ENCODE measurements around the gene EHBP1.
A peak's percentile ranks its signal among the peaks of the same experiment; 100 is the strongest.

Gene EHBP1

DNA sequence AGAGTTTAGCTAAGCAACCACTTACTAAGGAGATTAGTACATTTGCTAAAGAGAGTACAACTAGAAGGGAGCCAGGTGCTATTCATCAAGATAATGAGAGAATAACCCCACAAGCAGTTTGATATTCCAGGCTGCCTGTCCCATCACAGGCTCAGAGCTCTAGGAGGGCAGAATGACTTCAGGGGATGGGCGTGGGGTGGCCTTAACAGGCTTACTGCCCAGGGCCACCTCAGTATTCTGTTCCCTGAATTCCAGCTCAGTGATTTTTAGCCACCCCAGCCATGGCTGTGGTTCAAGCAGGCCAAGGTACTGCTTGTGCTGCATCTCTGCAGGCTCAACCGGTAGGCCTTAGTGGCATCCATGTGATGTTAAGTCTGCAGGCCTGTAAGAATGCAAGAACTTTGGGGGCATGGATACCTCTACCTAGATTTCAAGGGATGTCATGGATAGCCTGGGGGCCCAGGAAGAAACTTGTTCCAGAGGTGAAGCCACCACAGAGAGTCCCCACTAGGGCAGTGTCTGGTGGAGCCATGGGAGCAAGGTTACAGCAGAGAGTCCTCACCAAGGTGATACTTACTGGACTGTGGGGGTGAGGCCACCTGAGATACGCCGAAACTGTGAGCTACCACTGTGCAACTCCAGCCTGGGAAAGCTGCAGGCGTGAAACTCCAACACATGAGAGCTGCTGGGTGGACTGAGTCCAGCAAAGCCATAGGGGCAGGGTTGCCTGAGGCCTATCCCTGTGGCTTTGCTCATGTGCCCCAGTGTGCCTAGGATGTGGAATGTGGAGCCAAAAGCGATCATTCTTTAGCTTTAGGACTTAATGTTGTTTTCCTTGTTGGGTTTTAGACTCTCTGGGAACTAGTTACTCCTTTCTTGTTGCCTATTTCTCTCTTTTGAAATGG, 107.7 kb downstream of the EHBP1 start:
- peak overlapping the region; percentile 11 for H3K4ac ChIP-seq (ENCODE audit: low read depth, low read length)
- H4K12ac ChIP-seq (ENCODE audit: low read depth, low read length): no peak overlapping the region
- DNase-seq: peak; percentile 77 to 83
- no peaks in the 10 kb centered on the region for H3K79me2 ChIP-seq (ENCODE audit: control insufficient read depth, insufficient read depth, low read length, poor library complexity)
- H3K4me1 ChIP-seq (ENCODE audit: control insufficient read depth in 1 of 2, insufficient read depth in 2 of 2, low read length in 2 of 2): peaks cover 2 to 4% of the 10 kb centered on the region in 2 experiments
- H3K9ac ChIP-seq (ENCODE audit: low read length): no peak overlapping the region
- H3K4me3 ChIP-seq (ENCODE audit: low read depth, low read length): no peak overlapping the region
- WGBS (ENCODE audit: extremely low coverage, insufficient coverage, insufficient read length): no CpG with 5 or more reads among the region's 6 CpGs
- H3K23ac ChIP-seq (ENCODE audit: low read length): no peak overlapping the region
- no peak overlapping the region for H2BK12ac ChIP-seq (ENCODE audit: low read length)
- no peak overlapping the region for H2AFZ ChIP-seq (ENCODE audit: insufficient read depth, low read length, poor library complexity)
- H3K9me3 ChIP-seq (ENCODE audit: insufficient read depth, low read depth, low read length): no peaks in the 10 kb centered on the region
- H2BK5ac ChIP-seq (ENCODE audit: low read depth, low read length, poor library complexity): no peak overlapping the region
- H3K4me2 ChIP-seq (ENCODE audit: low read length): no peak overlapping the region
- H2BK120ac ChIP-seq (ENCODE audit: insufficient read depth, low read length, poor library complexity): no peak overlapping the region
- H3K79me1 ChIP-seq (ENCODE audit: low read length): no peaks in the 10 kb centered on the region
- no peak overlapping the region for H2AK5ac ChIP-seq (ENCODE audit: low read length)
- peaks cover 0 to 2% of the 10 kb centered on the region in 2 experiments for H3K36me3 ChIP-seq (ENCODE audit: control insufficient read depth in 1 of 2, insufficient read depth in 2 of 2, low read length in 2 of 2)
- H4K8ac ChIP-seq (ENCODE audit: low read depth, low read length): no peak overlapping the region
- no peak overlapping the region for H3K14ac ChIP-seq (ENCODE audit: low read length)
- no peaks in the 10 kb centered on the region for H3K27me3 ChIP-seq (ENCODE audit: insufficient read depth, low read length)
- H4K91ac ChIP-seq (ENCODE audit: low read depth, low read length): no peak overlapping the region
- H3K27ac ChIP-seq (ENCODE audit: low read depth, low read length): no peak overlapping the region
- peak overlapping the region; percentile 30 for H3K18ac ChIP-seq (ENCODE audit: low read length)

DNA sequence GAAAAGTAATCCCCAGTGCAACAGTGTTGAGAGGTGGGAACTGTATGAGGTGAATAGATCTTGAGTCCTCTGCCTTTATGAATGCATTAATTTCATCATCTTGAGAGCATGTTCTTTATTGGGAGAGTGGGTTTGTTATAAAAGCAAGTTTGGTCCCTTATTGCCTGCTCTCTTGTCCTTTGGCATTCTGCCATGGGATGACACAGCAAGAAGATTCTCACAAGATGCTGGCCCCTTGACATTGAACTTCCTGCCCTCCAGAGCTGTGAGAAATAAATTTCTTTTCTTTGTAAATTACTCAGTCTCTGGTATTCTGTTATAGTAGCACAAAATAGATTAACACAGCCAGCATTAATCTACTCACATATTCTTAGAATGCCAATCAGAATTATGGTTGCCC, 108.6 kb downstream of the EHBP1 start:
- Histone ChIP-seq H4K91ac (ENCODE audit: low read depth, low read length) (no peak overlapping the region), H3K4ac (ENCODE audit: low read depth, low read length) (no peak overlapping the region), H3K4me1 (ENCODE audit: control insufficient read depth in 1 of 2, insufficient read depth in 2 of 2, low read length in 2 of 2) (peaks cover 2 to 4% of the 10 kb centered on the region in 2 experiments), H3K9ac (ENCODE audit: low read length) (no peak overlapping the region), H4K8ac (ENCODE audit: low read depth, low read length) (no peak overlapping the region), H2BK120ac (ENCODE audit: insufficient read depth, low read length, poor library complexity) (no peak overlapping the region), H3K27ac (ENCODE audit: low read depth, low read length) (no peak overlapping the region), H2BK5ac (ENCODE audit: low read depth, low read length, poor library complexity) (no peak overlapping the region), H3K79me1 (ENCODE audit: low read length) (no peaks in the 10 kb centered on the region), H2AK5ac (ENCODE audit: low read length) (no peak overlapping the region), H3K9me3 (ENCODE audit: insufficient read depth, low read depth, low read length) (no peaks in the 10 kb centered on the region), H2AFZ (ENCODE audit: insufficient read depth, low read length, poor library complexity) (no peak overlapping the region), H3K79me2 (ENCODE audit: control insufficient read depth, insufficient read depth, low read length, poor library complexity) (no peaks in the 10 kb centered on the region), H3K4me3 (ENCODE audit: low read depth, low read length) (no peak overlapping the region), H3K36me3 (ENCODE audit: control insufficient read depth in 1 of 2, insufficient read depth in 2 of 2, low read length in 2 of 2) (peaks cover 0 to 2% of the 10 kb centered on the region in 2 experiments), H3K18ac (ENCODE audit: low read length) (no peak overlapping the region), H2BK12ac (ENCODE audit: low read length) (no peak overlapping the region), H3K14ac (ENCODE audit: low read length) (no peak overlapping the region), H4K12ac (ENCODE audit: low read depth, low read length) (no peak overlapping the region), H3K4me2 (ENCODE audit: low read length) (no peak overlapping the region), H3K27me3 (ENCODE audit: insufficient read depth, low read length) (no peaks in the 10 kb centered on the region), H3K23ac (ENCODE audit: low read length) (no peak overlapping the region)
- no peak for DNase-seq

DNA sequence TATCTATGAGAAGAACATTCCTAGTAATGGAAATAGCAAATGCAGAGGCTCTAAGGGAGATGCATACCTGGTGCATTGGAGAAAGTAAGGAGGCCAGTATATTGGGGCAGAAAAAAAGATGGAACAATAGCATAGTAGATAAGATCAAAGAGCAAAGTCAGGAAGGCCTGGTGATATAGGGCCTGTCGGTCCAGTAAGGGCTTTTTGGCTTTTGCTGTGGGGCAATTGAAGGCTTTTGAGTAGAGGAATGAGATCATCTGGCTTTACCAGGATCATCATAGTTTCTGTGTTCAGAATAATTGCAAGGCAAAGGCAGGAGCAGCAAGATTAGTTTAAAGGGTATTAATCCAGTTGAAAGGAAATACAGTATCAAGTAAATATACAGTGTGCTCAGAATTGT, 111.8 kb downstream of the EHBP1 start:
- WGBS (ENCODE audit: extremely low coverage, insufficient coverage, insufficient read length): no CpG with 5 or more reads among the region's 1 CpG
- H3K4ac ChIP-seq (ENCODE audit: low read depth, low read length): no peak overlapping the region
- no peak overlapping the region for H4K91ac ChIP-seq (ENCODE audit: low read depth, low read length)
- DNase-seq: no peak
- no peak overlapping the region for H3K18ac ChIP-seq (ENCODE audit: low read length)
- no peaks in the 10 kb centered on the region for H3K27me3 ChIP-seq (ENCODE audit: insufficient read depth, low read length)
- H3K9me3 ChIP-seq (ENCODE audit: insufficient read depth, low read depth, low read length): no peaks in the 10 kb centered on the region
- no peak overlapping the region for H3K14ac ChIP-seq (ENCODE audit: low read length)
- H3K79me2 ChIP-seq (ENCODE audit: control insufficient read depth, insufficient read depth, low read length, poor library complexity): no peaks in the 10 kb centered on the region
- no peak overlapping the region for H3K4me2 ChIP-seq (ENCODE audit: low read length)
- no peak overlapping the region for H4K8ac ChIP-seq (ENCODE audit: low read depth, low read length)
- no peak overlapping the region for H3K4me3 ChIP-seq (ENCODE audit: low read depth, low read length)
- no peak overlapping the region for H3K23ac ChIP-seq (ENCODE audit: low read length)
- no peaks in the 10 kb centered on the region for H3K79me1 ChIP-seq (ENCODE audit: low read length)
- H3K9ac ChIP-seq (ENCODE audit: low read length): no peak overlapping the region
- no peak overlapping the region for H2BK5ac ChIP-seq (ENCODE audit: low read depth, low read length, poor library complexity)
- no peak overlapping the region for H2AK5ac ChIP-seq (ENCODE audit: low read length)
- H2AFZ ChIP-seq (ENCODE audit: insufficient read depth, low read length, poor library complexity): no peak overlapping the region
- no peak overlapping the region for H2BK12ac ChIP-seq (ENCODE audit: low read length)
- H2BK120ac ChIP-seq (ENCODE audit: insufficient read depth, low read length, poor library complexity): no peak overlapping the region
- H3K27ac ChIP-seq (ENCODE audit: low read depth, low read length): peak overlapping the region; percentile 33
- H3K36me3 ChIP-seq (ENCODE audit: control insufficient read depth in 1 of 2, insufficient read depth in 2 of 2, low read length in 2 of 2): peaks cover 0 to 2% of the 10 kb centered on the region in 2 experiments
- H3K4me1 ChIP-seq (ENCODE audit: control insufficient read depth in 1 of 2, insufficient read depth in 2 of 2, low read length in 2 of 2): peaks cover 2 to 4% of the 10 kb centered on the region in 2 experiments
- H4K12ac ChIP-seq (ENCODE audit: low read depth, low read length): no peak overlapping the region

DNA sequence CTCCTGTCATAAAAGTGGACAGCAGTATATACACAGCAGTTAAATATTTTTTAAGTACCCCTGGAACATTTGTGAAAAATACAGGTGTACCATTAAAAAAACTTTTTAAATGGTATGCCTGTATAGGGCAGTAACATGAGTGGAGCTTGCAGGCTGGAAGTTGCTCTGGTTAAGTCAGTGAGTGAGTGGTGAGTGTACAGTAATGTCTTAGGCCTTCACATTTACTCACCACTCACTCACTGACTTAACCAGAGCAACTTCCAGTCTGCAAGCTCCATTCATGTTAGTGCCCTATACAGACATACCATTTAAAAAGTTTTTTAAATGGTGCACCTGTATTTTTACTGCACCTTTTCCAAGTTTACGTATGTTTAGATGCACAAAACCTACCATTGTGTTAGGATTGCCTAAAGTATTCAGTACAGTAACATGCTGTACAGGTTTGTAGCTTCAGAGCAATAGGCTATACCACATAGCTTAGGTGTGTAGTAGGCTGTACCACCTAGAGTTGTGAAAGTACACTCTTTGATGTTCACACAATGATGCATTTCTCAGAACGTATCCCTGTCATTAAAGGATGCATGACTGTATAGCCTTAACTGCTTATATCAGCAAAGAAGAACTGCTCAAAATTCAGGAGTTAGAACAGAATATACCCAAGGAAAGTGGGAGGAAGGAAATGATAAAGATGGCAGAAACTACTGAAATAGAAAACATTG, 112.6 kb downstream of the EHBP1 start:
- H2BK5ac ChIP-seq (ENCODE audit: low read depth, low read length, poor library complexity): no peak overlapping the region
- H3K4me1 ChIP-seq (ENCODE audit: control insufficient read depth in 1 of 2, insufficient read depth in 2 of 2, low read length in 2 of 2): peaks cover 2 to 4% of the 10 kb centered on the region in 2 experiments
- no peak overlapping the region for H4K91ac ChIP-seq (ENCODE audit: low read depth, low read length)
- H2AK5ac ChIP-seq (ENCODE audit: low read length): no peak overlapping the region
- H3K23ac ChIP-seq (ENCODE audit: low read length): no peak overlapping the region
- no peak overlapping the region for H3K18ac ChIP-seq (ENCODE audit: low read length)
- H3K4me2 ChIP-seq (ENCODE audit: low read length): no peak overlapping the region
- no peaks in the 10 kb centered on the region for H3K9me3 ChIP-seq (ENCODE audit: insufficient read depth, low read depth, low read length)
- no peak overlapping the region for H3K4me3 ChIP-seq (ENCODE audit: low read depth, low read length)
- no peak overlapping the region for H3K27ac ChIP-seq (ENCODE audit: low read depth, low read length)
- H3K36me3 ChIP-seq (ENCODE audit: control insufficient read depth in 1 of 2, insufficient read depth in 2 of 2, low read length in 2 of 2): no peaks in the 10 kb centered on the region
- no peaks in the 10 kb centered on the region for H3K79me1 ChIP-seq (ENCODE audit: low read length)
- DNase-seq: no peak
- H2BK12ac ChIP-seq (ENCODE audit: low read length): no peak overlapping the region
- no peaks in the 10 kb centered on the region for H3K79me2 ChIP-seq (ENCODE audit: control insufficient read depth, insufficient read depth, low read length, poor library complexity)
- no peak overlapping the region for H4K12ac ChIP-seq (ENCODE audit: low read depth, low read length)
- no peak overlapping the region for H4K8ac ChIP-seq (ENCODE audit: low read depth, low read length)
- H3K14ac ChIP-seq (ENCODE audit: low read length): no peak overlapping the region
- WGBS (ENCODE audit: extremely low coverage, insufficient coverage, insufficient read length): no CpG with 5 or more reads among the region's 2 CpGs
- no peak overlapping the region for H3K9ac ChIP-seq (ENCODE audit: low read length)
- no peak overlapping the region for H3K4ac ChIP-seq (ENCODE audit: low read depth, low read length)
- no peak overlapping the region for H2AFZ ChIP-seq (ENCODE audit: insufficient read depth, low read length, poor library complexity)
- no peak overlapping the region for H2BK120ac ChIP-seq (ENCODE audit: insufficient read depth, low read length, poor library complexity)
- no peaks in the 10 kb centered on the region for H3K27me3 ChIP-seq (ENCODE audit: insufficient read depth, low read length)
